ENCODE results near the gene SLU7. TPM values are rescaled to one million over a fixed set of nuclear protein-coding genes. Genes with fewer than 3 reads are reported as not detected.

Gene SLU7
- total and polyA plus RNA-seq, 4 donors = 26.7 to 35.6 (median 34.8) TPM

GRCh38 chr5:160375701-160376100 is 43.2 kb downstream of the SLU7 start:
- Histone ChIP-seq H3K9me3 (ENCODE audit: control insufficient read depth in 4 of 4, insufficient read depth in 3 of 4, low read length in 3 of 4) (no peaks in the 10 kb centered on the region), H3K36me3 (ENCODE audit: control insufficient read depth in 4 of 4, insufficient read depth in 4 of 4, low read length in 4 of 4) (no peaks in the 10 kb centered on the region), H3K9ac (ENCODE audit: insufficient read depth in 1 of 2, low read length in 2 of 2) (no peak overlapping the region), H3K4me1 (ENCODE audit: control insufficient read depth in 5 of 5, insufficient read depth in 5 of 5, low read length in 5 of 5) (peaks cover 0 to 5% (median 0%) of the 10 kb centered on the region in 5 donors), H3K4me3 (no peak overlapping the region), H3K27ac (ENCODE audit: low read depth in 1 of 2, low read length in 1 of 2) (no peak overlapping the region), H3K27me3 (ENCODE audit: control insufficient read depth in 3 of 3, insufficient read depth in 3 of 3, low read length in 2 of 3) (peaks cover 0 to 8% (median 8%) of the 10 kb centered on the region in 3 donors)
- no peak for DNase-seq
- 84 to 94% methylated on average over 2 of the region's 2 CpGs for WGBS, 2 donors
- ATAC-seq (ENCODE audit: insufficient read depth, low FRiP score) = no peak
- no peak for TF ChIP-seq CTCF (IDR thresholded peaks at IDR 0.05; ENCODE audit: control extremely low read depth, extremely low read depth)

- Histone ChIP-seq H3K4me1 (ENCODE audit: control insufficient read depth in 5 of 5, insufficient read depth in 5 of 5, low read length in 5 of 5) (peaks cover 0 to 6% (median 0%) of the 10 kb centered on the region in 5 donors), H3K9ac (ENCODE audit: insufficient read depth in 1 of 2, low read length in 2 of 2) (no peak overlapping the region), H3K27me3 (ENCODE audit: control insufficient read depth in 3 of 3, insufficient read depth in 3 of 3, low read length in 2 of 3) (peaks cover 0 to 10% (median 8%) of the 10 kb centered on the region in 3 donors), H3K36me3 (ENCODE audit: control insufficient read depth in 4 of 4, insufficient read depth in 4 of 4, low read length in 4 of 4) (no peaks in the 10 kb centered on the region), H3K9me3 (ENCODE audit: control insufficient read depth in 4 of 4, insufficient read depth in 3 of 4, low read length in 3 of 4) (no peaks in the 10 kb centered on the region), H3K27ac (ENCODE audit: low read depth in 1 of 2, low read length in 1 of 2) (no peak overlapping the region), H3K4me3 (no peak overlapping the region)
- DNase-seq (no peak), ATAC-seq (ENCODE audit: insufficient read depth, low FRiP score) (no peak)
- TF ChIP-seq CTCF (IDR thresholded peaks at IDR 0.05; ENCODE audit: control extremely low read depth, extremely low read depth) = no peak
Observed at GRCh38 chr5:160375166-160375565, 43.7 kb downstream of the SLU7 start.

GRCh38 chr5:160371294-160371693 is 47.6 kb downstream of the SLU7 start:
- Histone ChIP-seq H3K9ac (ENCODE audit: insufficient read depth in 1 of 2, low read length in 2 of 2) (no peak overlapping the region), H3K27me3 (ENCODE audit: control insufficient read depth in 3 of 3, insufficient read depth in 3 of 3, low read length in 2 of 3) (peaks cover 0 to 10% (median 8%) of the 10 kb centered on the region in 3 donors), H3K4me3 (no peak overlapping the region), H3K27ac (ENCODE audit: low read depth in 1 of 2, low read length in 1 of 2) (no peak overlapping the region), H3K4me1 (ENCODE audit: control insufficient read depth in 5 of 5, insufficient read depth in 5 of 5, low read length in 5 of 5) (peaks cover 0 to 5% (median 0%) of the 10 kb centered on the region in 5 donors), H3K9me3 (ENCODE audit: control insufficient read depth in 4 of 4, insufficient read depth in 3 of 4, low read length in 3 of 4) (no peaks in the 10 kb centered on the region), H3K36me3 (ENCODE audit: control insufficient read depth in 4 of 4, insufficient read depth in 4 of 4, low read length in 4 of 4) (no peaks in the 10 kb centered on the region)
- DNase-seq (no peak), ATAC-seq (ENCODE audit: insufficient read depth, low FRiP score) (no peak)
- no peak for TF ChIP-seq CTCF (IDR thresholded peaks at IDR 0.05; ENCODE audit: control extremely low read depth, extremely low read depth)

GRCh38 chr5:160370713-160371034 is 48.2 kb downstream of the SLU7 start:
- peaks cover 0 to 5% (median 0%) of the 10 kb centered on the region in 5 donors for H3K4me1 ChIP-seq (ENCODE audit: control insufficient read depth in 5 of 5, insufficient read depth in 5 of 5, low read length in 5 of 5)
- WGBS, 2 donors = 46 to 58% methylated on average over 12 of the region's 12 CpGs
- H3K4me3 ChIP-seq = peak overlapping the region; percentile 46
- H3K9me3 ChIP-seq (ENCODE audit: control insufficient read depth in 4 of 4, insufficient read depth in 3 of 4, low read length in 3 of 4) = no peaks in the 10 kb centered on the region
- H3K27me3 ChIP-seq (ENCODE audit: control insufficient read depth in 3 of 3, insufficient read depth in 3 of 3, low read length in 2 of 3) = peaks cover 0 to 10% (median 8%) of the 10 kb centered on the region in 3 donors
- H3K36me3 ChIP-seq (ENCODE audit: control insufficient read depth in 4 of 4, insufficient read depth in 4 of 4, low read length in 4 of 4) = no peaks in the 10 kb centered on the region
- no peak for DNase-seq
- ATAC-seq (ENCODE audit: insufficient read depth, low FRiP score) = no peak
- no peak for TF ChIP-seq CTCF (IDR thresholded peaks at IDR 0.05; ENCODE audit: control extremely low read depth, extremely low read depth)
- no peak overlapping the region for H3K27ac ChIP-seq (ENCODE audit: low read depth in 1 of 2, low read length in 1 of 2)
- peak overlapping the region in 1 of 2 donors; percentile 50 for H3K9ac ChIP-seq (ENCODE audit: insufficient read depth in 1 of 2, low read length in 2 of 2)

Data from lung (tissue), 12 donors.